Natural killer cell treated with Interleukin-12 subunit alpha and Interleukin-12 subunit beta and Interleukin-15 and Interleukin-18, amount 100 ng/mL, for 72 hours (primary cell): ENCODE results near the gene ABHD17A. TPM values are rescaled to one million over a fixed set of nuclear protein-coding genes. Genes with fewer than 3 reads are reported as not detected.
A peak's percentile ranks its signal among the peaks of the same experiment; 100 is the strongest.
"Not testable (repeated sequence)": the region's sequence is repeated elsewhere in the genome, so short reads cannot be mapped to it uniquely, and the experiment has no call there.

ENCODE experiments used
- ATAC-seq, 2 donors: fragments of 150-1000 bp; cut with Tn5 transposase in 1 of 2; sonication (Bioruptor Pico), chemical (Tn5 transposase) in 1 of 2; 2 replicates each; pipeline ENCODE4 v1.10.0; 2021
- DNase-seq: peaks from one replicate; pipeline ENCODE4 v3.0.0; 2022; ENCODE audit warnings: low spot score
- H3K27ac Mint-ChIP-seq, 2 donors: 1 replicate in 1 of 2; 2 replicates in 1 of 2; pipeline ENCODE4 v1.8.0; 2022; ENCODE audit warnings: mixed read lengths in 2 of 2, mild to moderate bottlenecking in 1 of 2, moderate library complexity in 1 of 2
- H3K27me3 Mint-ChIP-seq, 2 donors: 1 replicate in 1 of 2; 2 replicates in 1 of 2; pipeline ENCODE4 v1.8.0; 2022; ENCODE audit warnings: mixed read lengths in 2 of 2
- H3K36me3 Mint-ChIP-seq: one replicate; pipeline ENCODE4 v1.8.0; 2022; ENCODE audit warnings: mixed read lengths
- H3K4me1 Mint-ChIP-seq, 2 donors: 1 replicate in 1 of 2; 2 replicates in 1 of 2; pipeline ENCODE4 v1.8.0; 2022; ENCODE audit warnings: low read depth in 2 of 2, mixed read lengths in 2 of 2, mild to moderate bottlenecking in 1 of 2
- H3K4me3 Mint-ChIP-seq: one replicate; pipeline ENCODE4 v1.8.0; 2022; ENCODE audit warnings: mixed read lengths
- H3K9me3 Mint-ChIP-seq: 2 replicates; pipeline ENCODE4 v1.8.0; 2022; ENCODE audit warnings: mixed read lengths
- total RNA-seq, 2 donors: library from RNA; stranded (reverse); gene quantifications; one replicate each; pipeline ENCODE4 v1.2.3, GENCODE V29; 2022

Gene ABHD17A
- total RNA-seq, 2 donors from 2014 or later = 127 to 132 TPM

DNA sequence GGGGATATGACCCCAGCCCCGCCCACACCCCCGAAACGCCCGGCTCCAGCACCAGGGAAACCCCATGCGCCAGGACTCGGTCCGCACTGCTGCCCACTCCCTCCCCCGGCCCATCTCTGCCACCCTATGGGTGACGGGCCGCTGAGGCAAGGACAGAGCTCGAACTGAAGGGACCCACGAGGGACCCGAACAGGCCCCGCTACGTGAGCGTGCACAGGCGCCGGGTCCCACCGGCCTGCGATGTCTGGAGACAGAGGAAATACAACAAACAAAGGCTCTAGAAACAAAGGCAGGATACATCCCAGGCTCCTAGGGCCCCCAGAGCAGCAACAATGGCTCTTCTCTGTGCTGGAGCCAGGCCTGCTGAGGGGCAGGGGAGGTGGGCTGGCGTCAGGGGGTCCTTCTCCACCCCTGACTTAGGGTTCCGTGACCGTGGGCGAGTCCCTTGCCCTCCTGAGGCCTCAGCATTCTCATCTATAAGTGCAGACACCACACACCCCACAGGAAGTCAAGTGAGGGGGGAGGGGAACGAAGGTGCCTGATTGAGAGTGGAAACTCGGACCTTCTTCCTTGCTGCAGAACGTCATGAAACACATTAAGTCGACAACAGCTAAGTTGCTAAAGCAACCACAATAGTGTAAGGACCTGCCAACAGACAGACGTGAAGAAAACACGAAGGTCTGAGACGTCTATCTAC lies 3.1 kb downstream of the ABHD17A start:
- Mint-ChIP-seq H3K27me3 (no peaks in the 10 kb centered on the region), H3K4me3 (peak overlapping the region; percentile 98), H3K4me1 (peaks cover 28 to 39% of the 10 kb centered on the region in 2 donors), H3K9me3 (no peaks in the 10 kb centered on the region), H3K27ac (peak overlapping the region; percentile 94 to 100), H3K36me3 (peaks cover 12% of the 10 kb centered on the region)
- ATAC-seq = peak; percentile 66 to 71
- DNase-seq = peak; percentile 88

DNA sequence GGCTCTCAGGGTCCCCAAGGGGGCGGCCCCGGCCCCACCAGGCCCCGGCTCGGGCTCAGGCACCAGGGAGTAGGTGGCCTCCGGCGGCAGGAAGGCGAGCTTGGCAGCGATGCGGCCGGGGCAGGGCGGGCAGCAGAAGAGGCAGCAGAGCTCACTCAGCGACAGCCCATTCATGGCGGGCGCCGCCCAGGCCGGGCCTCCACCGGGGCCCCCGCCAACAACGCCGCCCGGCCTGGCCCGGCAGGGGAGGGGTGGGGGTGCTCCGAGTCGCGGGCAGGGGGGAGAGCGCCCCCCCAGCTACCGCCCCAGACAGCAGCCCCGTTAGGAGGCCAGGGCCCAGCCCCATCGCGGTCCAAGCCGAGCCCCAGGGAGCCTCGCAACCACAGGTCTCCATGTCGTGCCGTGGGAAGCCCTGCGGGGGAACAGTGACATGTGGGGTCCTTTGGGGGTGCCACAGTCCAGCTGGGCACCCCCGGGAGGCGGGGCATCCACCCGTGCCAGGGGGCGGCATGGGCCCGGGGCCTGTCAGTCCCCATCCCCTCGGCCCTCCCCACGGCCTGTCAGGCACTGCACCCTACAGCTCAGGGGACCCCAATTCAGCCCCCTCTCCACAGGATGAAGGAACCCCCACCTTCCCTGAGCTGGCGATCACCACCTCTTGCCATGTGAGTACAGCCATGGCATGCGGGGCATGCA lies 3.8 kb downstream of the ABHD17A start:
- not testable (repeated sequence) for H3K27me3 Mint-ChIP-seq, DNase-seq, H3K9me3 Mint-ChIP-seq, ATAC-seq
- Mint-ChIP-seq H3K4me3 (peak overlapping the region; percentile 98), H3K27ac (peak overlapping the region; percentile 94 to 100), H3K36me3 (peaks cover 12% of the 10 kb centered on the region), H3K4me1 (peaks cover 28 to 40% of the 10 kb centered on the region in 2 donors)

DNA sequence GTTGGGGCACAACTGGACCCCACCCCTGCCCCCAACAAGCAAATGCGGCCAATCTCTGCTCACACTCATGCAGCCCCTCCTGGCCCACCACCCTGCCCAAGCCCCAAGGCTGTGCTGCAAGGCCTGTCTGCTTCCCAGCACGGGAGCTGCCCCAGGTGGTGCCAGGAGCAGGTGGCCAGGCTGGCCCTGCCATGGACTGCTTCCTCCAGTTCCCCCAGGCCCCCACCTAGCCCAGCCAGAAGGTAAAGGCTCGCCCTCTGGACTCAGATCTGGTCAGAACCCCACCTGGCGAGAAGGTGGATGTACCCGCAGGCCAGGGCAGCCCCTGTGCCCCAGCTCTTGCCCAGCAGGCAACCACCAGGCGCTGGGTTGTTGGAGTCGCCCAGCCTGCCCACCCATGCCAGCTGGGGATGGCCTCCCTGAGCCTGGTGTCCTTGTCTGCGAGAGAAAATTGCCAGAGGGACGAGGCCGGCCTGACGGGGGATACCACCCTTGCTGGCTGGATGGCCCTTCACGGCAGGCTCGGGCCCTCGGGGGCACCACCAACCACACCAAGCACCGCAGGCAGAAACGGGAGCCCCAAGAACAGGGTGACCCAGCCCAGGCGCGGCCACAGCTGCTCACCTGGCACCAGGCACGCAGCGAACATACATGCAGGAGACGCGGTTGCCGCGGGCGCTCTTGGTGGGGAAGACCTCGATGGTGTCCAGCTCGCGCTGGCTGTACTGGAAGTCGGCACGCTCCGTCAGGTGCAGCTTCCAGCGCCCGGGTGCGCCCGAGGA lies 4.5 kb downstream of the ABHD17A start:
- peaks cover 35 to 42% of the 10 kb centered on the region in 2 donors for H3K4me1 Mint-ChIP-seq
- DNase-seq (no peak), ATAC-seq (no peak)
- H3K27me3 Mint-ChIP-seq = no peaks in the 10 kb centered on the region
- peaks cover 12% of the 10 kb centered on the region for H3K36me3 Mint-ChIP-seq
- no peaks in the 10 kb centered on the region for H3K9me3 Mint-ChIP-seq
- H3K4me3 Mint-ChIP-seq = peak overlapping the region; percentile 60
- H3K27ac Mint-ChIP-seq = peak overlapping the region in 1 of 2 donors; percentile 37

DNA sequence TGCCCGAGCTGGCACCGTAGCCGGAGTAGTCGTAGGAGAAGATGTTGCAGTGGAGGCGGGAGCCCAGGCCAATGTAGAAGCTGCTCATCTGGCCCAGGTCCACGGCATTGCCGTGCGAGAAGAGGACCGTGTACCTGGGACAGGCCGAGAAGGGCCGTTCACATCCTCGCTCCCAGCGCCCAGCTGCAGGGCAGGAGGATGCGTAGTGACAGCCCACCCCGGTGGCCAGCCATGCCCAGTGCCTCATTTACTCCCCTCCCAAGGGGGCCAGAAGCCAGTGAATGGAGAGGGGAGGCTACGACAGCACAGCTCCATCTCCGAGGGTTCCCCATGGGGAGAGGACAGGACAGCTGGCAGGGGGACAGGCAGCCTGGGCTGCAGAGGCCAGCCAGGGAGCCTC lies 5.3 kb downstream of the ABHD17A start:
- Mint-ChIP-seq H3K4me1 (peaks cover 42 to 48% of the 10 kb centered on the region in 2 donors), H3K27ac (peak overlapping the region in 1 of 2 donors; percentile 37), H3K36me3 (peaks cover 12% of the 10 kb centered on the region)
- not testable (repeated sequence) for H3K9me3 Mint-ChIP-seq, H3K4me3 Mint-ChIP-seq, ATAC-seq, DNase-seq, H3K27me3 Mint-ChIP-seq

DNA sequence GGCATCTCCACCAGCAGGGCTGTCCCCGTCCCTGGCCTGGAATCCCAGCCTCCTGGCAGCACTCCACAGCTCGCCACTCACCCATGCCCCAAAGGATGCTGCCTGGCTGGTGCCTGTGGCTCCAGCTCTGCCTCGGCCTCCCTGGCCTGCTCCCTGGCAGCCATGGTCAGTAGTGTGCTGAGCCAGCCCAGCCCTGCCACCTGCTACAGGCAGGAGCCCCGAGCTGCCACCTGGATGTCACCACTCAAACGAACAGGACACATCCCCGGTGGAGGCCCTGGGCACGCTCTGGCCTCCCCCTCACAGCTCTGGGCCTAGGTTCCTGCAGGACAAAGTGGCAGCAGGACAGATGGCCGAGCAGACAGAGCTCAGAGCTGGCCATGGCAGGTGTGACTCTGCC lies 6.7 kb downstream of the ABHD17A start:
- DNase-seq, H3K27me3 Mint-ChIP-seq, H3K9me3 Mint-ChIP-seq, H3K27ac Mint-ChIP-seq, H3K4me3 Mint-ChIP-seq, ATAC-seq, H3K36me3 Mint-ChIP-seq: not testable (repeated sequence)
- peaks cover 44 to 48% of the 10 kb centered on the region in 2 donors for H3K4me1 Mint-ChIP-seq

DNA sequence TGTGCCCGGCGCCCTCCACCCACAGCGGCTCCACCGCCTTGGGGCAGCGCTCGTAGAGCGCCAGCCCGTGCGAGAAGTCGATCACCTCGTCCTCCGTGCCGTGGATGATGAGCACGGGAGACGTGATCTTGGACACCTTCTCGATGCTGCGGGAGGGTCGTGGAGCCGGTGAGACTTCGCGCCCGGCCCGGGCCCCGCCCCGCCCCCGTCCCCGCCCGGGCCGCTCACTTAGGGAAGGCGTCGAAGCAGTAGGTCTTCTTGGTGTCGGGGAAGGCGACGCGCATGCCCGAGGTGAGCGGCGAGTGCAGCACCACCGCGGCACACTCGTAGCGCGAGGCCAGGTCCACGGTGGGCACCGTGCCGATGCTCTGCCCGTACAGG lies 8.0 kb downstream of the ABHD17A start:
- H3K4me3 Mint-ChIP-seq, H3K36me3 Mint-ChIP-seq, ATAC-seq, H3K27ac Mint-ChIP-seq, DNase-seq, H3K27me3 Mint-ChIP-seq, H3K9me3 Mint-ChIP-seq: not testable (repeated sequence)
- peaks cover 31 to 37% of the 10 kb centered on the region in 2 donors for H3K4me1 Mint-ChIP-seq

DNA sequence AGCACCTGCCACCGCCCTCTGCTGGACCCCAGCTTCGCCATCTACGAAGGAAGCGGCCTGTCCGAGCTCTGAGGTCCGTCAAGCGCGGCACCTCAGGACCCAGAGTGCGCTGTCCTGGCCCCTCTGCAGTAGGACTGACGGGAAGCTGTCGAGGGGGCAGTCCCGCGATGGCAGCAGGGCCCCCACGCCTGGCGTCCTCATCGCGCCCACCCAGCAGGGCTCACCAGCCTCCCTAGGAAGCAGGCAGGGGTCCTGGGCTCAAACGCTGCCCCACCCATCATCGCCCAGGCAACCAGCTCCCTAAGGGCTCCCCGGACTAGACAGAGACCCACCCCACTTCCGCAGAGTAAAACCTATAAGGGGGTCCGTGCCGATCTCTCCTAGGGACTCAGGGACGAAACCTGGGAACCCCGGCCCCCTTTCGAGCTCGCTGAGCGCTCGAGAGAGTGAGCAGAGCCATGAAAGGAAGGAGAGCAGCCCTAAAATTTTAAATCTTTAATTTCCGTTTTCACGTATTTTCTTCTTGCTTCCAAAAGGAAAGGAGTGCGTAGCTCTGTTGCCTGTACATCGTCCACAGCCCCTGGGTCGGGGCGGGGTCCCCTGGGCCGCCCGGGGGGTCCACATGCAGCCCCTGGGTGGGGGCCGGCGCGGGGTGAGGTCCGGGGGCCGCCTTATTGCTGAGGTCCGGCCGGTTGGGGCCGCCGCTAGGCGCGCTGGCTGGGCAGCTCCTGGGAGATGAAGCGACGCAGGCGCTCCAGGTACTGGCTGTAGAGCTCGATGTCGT lies 8.6 kb downstream of the ABHD17A start:
- ATAC-seq = peak; percentile 11 to 12
- H3K36me3 Mint-ChIP-seq, DNase-seq, H3K27me3 Mint-ChIP-seq, H3K9me3 Mint-ChIP-seq: not testable (repeated sequence)
- Mint-ChIP-seq H3K27ac (peak overlapping the region; percentile 74 to 94), H3K4me3 (peak overlapping the region; percentile 95), H3K4me1 (peaks cover 27 to 33% of the 10 kb centered on the region in 2 donors)

DNA sequence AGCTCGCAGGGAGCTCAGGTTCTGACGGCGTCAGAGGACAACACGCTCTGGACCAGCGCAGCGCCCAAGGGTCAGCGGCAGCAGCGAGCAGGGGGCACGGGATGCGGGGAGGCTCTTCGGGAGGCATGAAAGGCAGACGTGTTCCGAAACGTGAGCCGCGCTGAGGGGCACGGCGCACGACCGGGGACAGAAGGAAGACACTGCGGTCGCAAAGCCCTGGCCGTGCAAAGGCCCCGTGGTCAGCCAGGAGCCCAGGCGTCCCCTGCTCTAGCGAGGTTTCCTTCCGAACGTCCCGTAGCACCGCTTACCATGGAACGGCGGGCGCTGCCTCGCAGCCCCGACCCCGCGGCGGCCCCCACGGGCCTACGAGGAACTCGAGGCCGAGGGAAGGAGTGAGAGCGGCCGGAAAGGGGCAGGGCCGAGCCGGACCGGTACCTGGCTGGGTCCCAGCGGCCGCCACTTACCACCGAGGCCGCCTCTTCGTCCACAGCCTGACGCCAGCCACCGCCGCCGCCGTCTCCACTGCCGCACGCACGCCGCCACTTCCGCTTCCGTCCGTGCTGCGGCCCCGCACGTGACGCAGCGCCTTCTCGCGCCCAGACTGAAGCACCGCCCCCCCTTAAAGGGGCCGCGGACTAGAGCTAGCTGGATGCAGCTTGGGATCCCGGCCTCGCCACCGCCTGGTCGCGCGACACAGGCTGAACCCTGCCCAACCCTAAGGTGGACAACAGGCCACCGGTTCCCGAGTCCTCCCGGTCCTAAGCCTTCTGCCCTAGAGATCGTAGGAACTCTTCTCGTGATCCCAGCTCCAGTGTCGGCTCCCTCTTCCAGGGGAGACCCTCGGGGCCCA lies 9.4 kb downstream of the ABHD17A start:
- Mint-ChIP-seq H3K4me1 (peaks cover 27 to 31% of the 10 kb centered on the region in 2 donors), H3K27ac (peak overlapping the region; percentile 74 to 94), H3K36me3 (no peaks in the 10 kb centered on the region), H3K4me3 (peak overlapping the region; percentile 95), H3K27me3 (no peaks in the 10 kb centered on the region), H3K9me3 (no peaks in the 10 kb centered on the region)
- DNase-seq (peak; percentile 94), ATAC-seq (peak; percentile 96)

DNA sequence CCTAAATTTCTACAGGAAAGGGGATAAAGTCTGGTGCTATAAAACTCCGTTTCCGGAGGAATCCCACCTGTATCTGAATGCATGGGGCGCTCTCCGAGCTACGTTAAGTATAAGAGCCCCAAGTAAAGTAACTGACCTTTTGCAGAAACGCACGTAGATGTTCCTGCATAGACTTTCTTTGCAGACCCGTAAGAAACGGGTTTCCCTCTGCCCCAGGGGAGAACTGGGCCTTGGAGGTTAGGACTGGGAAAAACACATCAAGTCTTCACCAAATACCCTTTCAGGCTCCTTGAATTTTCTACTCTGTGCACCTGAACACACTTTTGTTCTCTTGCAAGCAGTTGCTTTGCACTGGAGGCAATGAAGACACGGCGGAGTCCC lies 10.0 kb downstream of the ABHD17A start:
- Mint-ChIP-seq H3K4me3 (peak overlapping the region; percentile 95), H3K27ac (peak overlapping the region; percentile 74 to 94), H3K4me1 (peaks cover 27 to 32% of the 10 kb centered on the region in 2 donors)
- H3K9me3 Mint-ChIP-seq, H3K27me3 Mint-ChIP-seq, ATAC-seq, H3K36me3 Mint-ChIP-seq, DNase-seq: not testable (repeated sequence)

DNA sequence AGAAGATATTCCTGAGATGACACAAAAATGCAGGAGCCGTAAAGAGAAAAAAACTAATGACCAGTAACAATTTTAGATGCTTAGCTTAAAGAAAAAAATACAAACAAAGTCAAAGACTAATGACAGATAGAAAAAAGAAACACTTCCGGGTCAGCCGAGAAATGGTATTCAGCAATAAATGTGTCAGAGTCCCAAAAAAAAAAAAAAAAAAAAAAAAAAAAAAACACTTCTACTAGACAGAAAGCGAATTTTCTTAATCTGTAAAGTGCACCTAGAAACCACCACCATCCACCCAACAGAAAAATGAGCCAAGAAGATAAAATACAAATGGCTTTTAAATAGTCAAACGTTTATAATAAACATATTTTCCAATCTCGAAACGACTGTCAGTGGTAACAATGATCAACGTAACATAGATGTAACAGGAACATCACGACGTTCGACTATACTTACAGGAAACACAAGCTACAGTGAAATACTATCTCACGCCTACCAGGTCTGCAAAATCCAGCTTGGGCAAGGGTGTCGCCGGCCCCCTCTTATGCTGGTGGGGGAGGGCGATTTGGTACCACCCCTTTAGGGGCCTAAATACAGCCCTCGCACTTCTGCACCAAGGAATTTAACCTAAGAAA lies 10.6 kb downstream of the ABHD17A start:
- DNase-seq (no peak), ATAC-seq (peak in 1 of 2 donors; percentile 22)
- no peaks in the 10 kb centered on the region for H3K9me3 Mint-ChIP-seq
- H3K36me3 Mint-ChIP-seq = no peaks in the 10 kb centered on the region
- peak overlapping the region; percentile 74 to 94 for H3K27ac Mint-ChIP-seq
- H3K4me1 Mint-ChIP-seq = peaks cover 27 to 29% of the 10 kb centered on the region in 2 donors
- H3K4me3 Mint-ChIP-seq = peak overlapping the region; percentile 95
- H3K27me3 Mint-ChIP-seq = no peaks in the 10 kb centered on the region

DNA sequence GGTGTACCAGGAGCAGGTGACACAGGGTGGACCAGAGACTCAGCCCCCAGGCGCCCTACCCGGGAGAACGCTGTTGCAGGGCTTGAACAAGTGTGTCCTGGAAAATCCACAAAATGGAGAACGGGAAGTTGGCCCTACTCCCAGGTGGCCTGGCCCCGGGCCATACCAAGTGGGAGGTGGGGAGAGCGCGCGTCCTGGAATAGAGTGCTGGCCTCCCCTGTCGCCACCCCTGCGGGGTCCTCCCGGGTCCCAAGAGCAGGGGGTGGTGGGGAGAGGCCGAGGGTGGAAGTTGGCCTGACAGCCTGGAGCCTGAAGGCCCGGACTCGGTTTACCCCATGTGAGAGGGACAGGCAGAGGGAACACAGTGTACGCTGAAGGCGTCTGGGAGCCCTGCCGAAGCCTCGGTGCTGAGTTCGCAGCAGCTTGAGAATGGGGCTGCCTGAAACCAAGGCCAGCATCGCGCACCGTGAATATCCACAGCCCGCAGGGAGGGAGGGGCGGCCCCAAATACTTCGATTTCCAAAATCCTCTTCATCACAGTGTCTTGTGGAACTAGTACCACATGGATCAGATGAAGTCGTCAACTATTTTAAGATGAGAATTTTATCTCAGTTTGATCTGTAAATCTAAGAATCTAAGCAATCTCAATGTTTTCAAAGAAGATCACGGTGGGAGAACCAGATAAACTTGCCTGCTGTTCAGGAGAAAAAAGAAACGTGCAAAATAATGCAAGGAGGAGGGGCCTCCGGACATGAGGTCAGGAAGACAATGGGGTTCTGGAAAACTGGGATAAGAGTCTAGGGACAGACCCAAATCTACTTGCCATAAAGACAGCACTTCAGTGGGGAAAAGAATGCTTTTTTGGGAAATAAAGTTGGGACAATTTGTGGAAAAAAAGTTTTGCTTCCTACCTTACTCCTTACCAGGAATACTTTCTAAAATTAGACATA lies 11.5 kb downstream of the ABHD17A start:
- ATAC-seq (no peak), DNase-seq (no peak)
- Mint-ChIP-seq H3K27ac (peak overlapping the region; percentile 74 to 94), H3K4me3 (peak overlapping the region; percentile 95), H3K9me3 (no peaks in the 10 kb centered on the region), H3K4me1 (peaks cover 29 to 31% of the 10 kb centered on the region in 2 donors), H3K36me3 (no peaks in the 10 kb centered on the region), H3K27me3 (no peaks in the 10 kb centered on the region)
